ENCODE results near the gene GALNT12.

GALNT12 gene

DNA sequence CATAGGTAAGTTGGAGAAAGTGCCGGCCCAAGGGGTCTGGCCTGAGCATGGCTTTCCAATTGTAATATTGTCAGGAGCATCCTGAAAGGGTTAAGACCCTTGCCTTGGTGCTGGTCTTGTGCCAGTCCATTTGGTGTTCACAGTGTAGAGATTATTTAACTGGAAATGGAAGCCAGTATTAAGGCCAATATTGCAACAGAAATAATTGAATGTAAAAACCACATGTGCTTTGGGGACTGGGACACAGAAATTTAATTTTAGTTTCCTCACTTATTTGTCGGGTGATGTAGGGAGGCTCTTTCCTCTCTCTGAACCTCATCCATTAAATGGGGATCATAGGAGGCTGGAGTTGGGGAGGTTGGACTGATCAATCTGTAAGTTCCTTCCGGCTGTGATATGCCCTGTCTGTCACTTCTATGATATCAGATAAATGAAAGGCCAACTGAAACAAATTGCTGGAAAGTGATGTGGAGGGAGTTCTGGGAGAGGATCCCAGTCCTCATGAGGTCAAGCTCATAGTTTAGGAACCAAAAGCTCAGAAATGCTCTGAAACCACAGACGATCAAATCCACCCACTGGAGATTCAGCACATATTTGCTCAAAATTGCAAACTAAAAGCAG, 81.4 kb downstream of the GALNT12 start:
- peaks cover 8% of the 10 kb centered on the region; the same call in 1 of the 2 replicates for H3K4me1 ChIP-seq (ENCODE audit: control insufficient read depth, insufficient read depth, low read length)
- TF ChIP-seq KLF9 (tag by site-specific recombination; IDR thresholded peaks at IDR 0.05; ENCODE audit: low read depth) (no peak), ZNF629 (tag by site-specific recombination; IDR thresholded peaks at IDR 0.05) (no peak), ZNF510 (tag by site-specific recombination; IDR thresholded peaks at IDR 0.05; ENCODE audit: insufficient replicate concordance) (no peak), ZNF214 (tag by site-specific recombination; IDR thresholded peaks at IDR 0.05; ENCODE audit: borderline replicate concordance) (no peak), ZNF16 (tag by site-specific recombination; IDR thresholded peaks at IDR 0.05; ENCODE audit: low read depth) (no peak), ZNF19 (tag by site-specific recombination; IDR thresholded peaks at IDR 0.05; ENCODE audit: low read depth) (no peak), ZNF548 (tag by site-specific recombination; IDR thresholded peaks at IDR 0.05) (no peak), ZNF169 (tag by site-specific recombination; IDR thresholded peaks at IDR 0.05) (no peak), WT1 (tag by site-specific recombination; IDR thresholded peaks at IDR 0.05) (no peak), ZNF571 (tag by site-specific recombination; IDR thresholded peaks at IDR 0.05) (no peak)
- TF ChIP-seq, protein P1, sequence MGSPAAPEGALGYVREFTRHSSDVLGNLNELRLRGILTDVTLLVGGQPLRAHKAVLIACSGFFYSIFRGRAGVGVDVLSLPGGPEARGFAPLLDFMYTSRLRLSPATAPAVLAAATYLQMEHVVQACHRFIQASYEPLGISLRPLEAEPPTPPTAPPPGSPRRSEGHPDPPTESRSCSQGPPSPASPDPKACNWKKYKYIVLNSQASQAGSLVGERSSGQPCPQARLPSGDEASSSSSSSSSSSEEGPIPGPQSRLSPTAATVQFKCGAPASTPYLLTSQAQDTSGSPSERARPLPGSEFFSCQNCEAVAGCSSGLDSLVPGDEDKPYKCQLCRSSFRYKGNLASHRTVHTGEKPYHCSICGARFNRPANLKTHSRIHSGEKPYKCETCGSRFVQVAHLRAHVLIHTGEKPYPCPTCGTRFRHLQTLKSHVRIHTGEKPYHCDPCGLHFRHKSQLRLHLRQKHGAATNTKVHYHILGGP (tag by site-specific recombination; IDR thresholded peaks at IDR 0.05), result no peak
- no peaks in the 10 kb centered on the region for H3K9me3 ChIP-seq (ENCODE audit: control insufficient read depth, insufficient read depth, low read depth, low read length)
- H3K36me3 ChIP-seq (ENCODE audit: control insufficient read depth in 2 of 2, insufficient read depth in 1 of 2, low read length in 2 of 2), result no peaks in the 10 kb centered on the region
- CTCF ChIA-PET, result interaction anchor here (0.7 to 2.4 kb wide), 2 partner anchors 7 to 9 kb away, joined by 4 to 5 read pairs; no protein-coding TSS in a partner anchor
- no peak overlapping the region for H3K27ac ChIP-seq (ENCODE audit: extremely low read depth, low read depth, low read length)
- no peak overlapping the region for H3K4me3 ChIP-seq (ENCODE audit: low read depth, low read length)
- POLR2A ChIA-PET, result no interaction called here

DNA sequence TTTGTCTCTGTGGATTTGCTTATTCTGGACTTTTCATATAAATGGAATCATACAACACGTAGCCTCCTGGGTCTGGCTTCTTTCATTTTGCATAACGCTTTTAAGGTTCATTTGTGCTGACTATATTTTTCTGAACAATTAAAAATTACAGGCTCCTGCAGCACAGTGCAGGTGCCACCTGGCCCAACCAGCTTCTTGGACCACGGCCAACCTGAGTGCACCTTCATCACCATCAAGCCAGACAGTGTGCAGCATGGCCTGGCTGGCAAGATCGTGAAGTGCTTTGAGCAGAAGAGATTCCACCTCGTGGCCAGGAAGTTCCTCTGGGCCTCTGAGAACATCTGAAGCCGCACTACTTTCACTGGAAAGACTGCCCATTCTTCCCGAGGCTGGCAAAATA, 82.8 kb downstream of the GALNT12 start:
- H3K9me3 ChIP-seq (ENCODE audit: control insufficient read depth, insufficient read depth, low read depth, low read length), result no peaks in the 10 kb centered on the region
- H3K4me1 ChIP-seq (ENCODE audit: control insufficient read depth, insufficient read depth, low read length), result peaks cover 8% of the 10 kb centered on the region; the same call in 1 of the 2 replicates
- H3K27ac ChIP-seq (ENCODE audit: extremely low read depth, low read depth, low read length), result no peak overlapping the region
- ChIA-PET POLR2A (no interaction called here), CTCF (no interaction called here)
- TF ChIP-seq ZNF843 (tag by site-specific recombination; IDR thresholded peaks at IDR 0.05) (no peak), KLF8 (tag by site-specific recombination; IDR thresholded peaks at IDR 0.05) (no peak), ZNF768 (tag by site-specific recombination; IDR thresholded peaks at IDR 0.05) (no peak), ZNF184 (tag by site-specific recombination; IDR thresholded peaks at IDR 0.05) (no peak)
- TF ChIP-seq, protein P2, sequence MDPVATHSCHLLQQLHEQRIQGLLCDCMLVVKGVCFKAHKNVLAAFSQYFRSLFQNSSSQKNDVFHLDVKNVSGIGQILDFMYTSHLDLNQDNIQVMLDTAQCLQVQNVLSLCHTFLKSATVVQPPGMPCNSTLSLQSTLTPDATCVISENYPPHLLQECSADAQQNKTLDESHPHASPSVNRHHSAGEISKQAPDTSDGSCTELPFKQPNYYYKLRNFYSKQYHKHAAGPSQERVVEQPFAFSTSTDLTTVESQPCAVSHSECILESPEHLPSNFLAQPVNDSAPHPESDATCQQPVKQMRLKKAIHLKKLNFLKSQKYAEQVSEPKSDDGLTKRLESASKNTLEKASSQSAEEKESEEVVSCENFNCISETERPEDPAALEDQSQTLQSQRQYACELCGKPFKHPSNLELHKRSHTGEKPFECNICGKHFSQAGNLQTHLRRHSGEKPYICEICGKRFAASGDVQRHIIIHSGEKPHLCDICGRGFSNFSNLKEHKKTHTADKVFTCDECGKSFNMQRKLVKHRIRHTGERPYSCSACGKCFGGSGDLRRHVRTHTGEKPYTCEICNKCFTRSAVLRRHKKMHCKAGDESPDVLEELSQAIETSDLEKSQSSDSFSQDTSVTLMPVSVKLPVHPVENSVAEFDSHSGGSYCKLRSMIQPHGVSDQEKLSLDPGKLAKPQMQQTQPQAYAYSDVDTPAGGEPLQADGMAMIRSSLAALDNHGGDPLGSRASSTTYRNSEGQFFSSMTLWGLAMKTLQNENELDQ (tag by site-specific recombination; IDR thresholded peaks at IDR 0.05; ENCODE audit: low read depth), result no peak
- no peaks in the 10 kb centered on the region for H3K36me3 ChIP-seq (ENCODE audit: control insufficient read depth in 2 of 2, insufficient read depth in 1 of 2, low read length in 2 of 2)
- no peak overlapping the region for H3K4me3 ChIP-seq (ENCODE audit: low read depth, low read length)

DNA sequence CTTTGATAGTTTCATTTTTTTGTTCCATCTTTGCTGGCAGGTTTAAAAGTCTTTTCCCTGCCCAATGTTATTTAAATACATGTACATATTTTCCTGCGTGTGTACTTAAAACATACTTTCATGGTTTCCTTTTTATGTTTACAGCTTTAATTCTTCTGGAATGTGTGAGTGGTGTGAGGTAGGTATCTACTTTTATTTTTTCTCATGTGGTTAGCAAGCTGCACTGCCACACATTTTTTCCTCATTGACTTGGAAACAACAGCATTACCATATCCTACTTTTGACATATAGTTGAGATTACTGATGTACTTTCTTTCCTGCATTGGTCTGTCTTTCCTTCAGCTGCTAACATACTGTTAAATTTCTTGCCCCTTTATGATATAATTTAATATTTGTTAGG, 84.8 kb downstream of the GALNT12 start:
- Histone ChIP-seq H3K36me3 (ENCODE audit: control insufficient read depth in 2 of 2, insufficient read depth in 1 of 2, low read length in 2 of 2) (no peaks in the 10 kb centered on the region), H3K9me3 (ENCODE audit: control insufficient read depth, insufficient read depth, low read depth, low read length) (no peaks in the 10 kb centered on the region), H3K4me1 (ENCODE audit: control insufficient read depth, insufficient read depth, low read length) (0 out of 2 replicates have a peak, but pooled peaks cover 3% of the 10 kb centered on the region), H3K27ac (ENCODE audit: extremely low read depth, low read depth, low read length) (no peak overlapping the region), H3K4me3 (ENCODE audit: low read depth, low read length) (no peak overlapping the region)
- POLR2A ChIA-PET, result no interaction called here
- CTCF ChIA-PET, result interaction anchor here (0.7 to 1.5 kb wide), 3 partner anchors 14 to 249 kb away, joined by 3 to 5 read pairs (median 4); no protein-coding TSS in a partner anchor
- TF ChIP-seq ZNF37A (tag by site-specific recombination; IDR thresholded peaks at IDR 0.05), result no peak
- TF ChIP-seq, protein P3, sequence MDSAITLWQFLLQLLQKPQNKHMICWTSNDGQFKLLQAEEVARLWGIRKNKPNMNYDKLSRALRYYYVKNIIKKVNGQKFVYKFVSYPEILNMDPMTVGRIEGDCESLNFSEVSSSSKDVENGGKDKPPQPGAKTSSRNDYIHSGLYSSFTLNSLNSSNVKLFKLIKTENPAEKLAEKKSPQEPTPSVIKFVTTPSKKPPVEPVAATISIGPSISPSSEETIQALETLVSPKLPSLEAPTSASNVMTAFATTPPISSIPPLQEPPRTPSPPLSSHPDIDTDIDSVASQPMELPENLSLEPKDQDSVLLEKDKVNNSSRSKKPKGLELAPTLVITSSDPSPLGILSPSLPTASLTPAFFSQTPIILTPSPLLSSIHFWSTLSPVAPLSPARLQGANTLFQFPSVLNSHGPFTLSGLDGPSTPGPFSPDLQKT (IDR thresholded peaks at IDR 0.05; ENCODE audit: borderline replicate concordance, low read depth, low read length), result no peak
- no peak for TF ChIP-seq ZNF701 (tag by site-specific recombination; IDR thresholded peaks at IDR 0.05)
- TF ChIP-seq ZNF530 (tag by site-specific recombination; IDR thresholded peaks at IDR 0.05; ENCODE audit: low read depth), result no peak
- no peak for TF ChIP-seq MZF1 (tag by site-specific recombination; IDR thresholded peaks at IDR 0.05; ENCODE audit: borderline replicate concordance)
- TF ChIP-seq ZFP37 (tag by site-specific recombination; IDR thresholded peaks at IDR 0.05), result no peak
- TF ChIP-seq ZNF114 (tag by site-specific recombination; IDR thresholded peaks at IDR 0.05), result no peak
- TF ChIP-seq, protein P4, sequence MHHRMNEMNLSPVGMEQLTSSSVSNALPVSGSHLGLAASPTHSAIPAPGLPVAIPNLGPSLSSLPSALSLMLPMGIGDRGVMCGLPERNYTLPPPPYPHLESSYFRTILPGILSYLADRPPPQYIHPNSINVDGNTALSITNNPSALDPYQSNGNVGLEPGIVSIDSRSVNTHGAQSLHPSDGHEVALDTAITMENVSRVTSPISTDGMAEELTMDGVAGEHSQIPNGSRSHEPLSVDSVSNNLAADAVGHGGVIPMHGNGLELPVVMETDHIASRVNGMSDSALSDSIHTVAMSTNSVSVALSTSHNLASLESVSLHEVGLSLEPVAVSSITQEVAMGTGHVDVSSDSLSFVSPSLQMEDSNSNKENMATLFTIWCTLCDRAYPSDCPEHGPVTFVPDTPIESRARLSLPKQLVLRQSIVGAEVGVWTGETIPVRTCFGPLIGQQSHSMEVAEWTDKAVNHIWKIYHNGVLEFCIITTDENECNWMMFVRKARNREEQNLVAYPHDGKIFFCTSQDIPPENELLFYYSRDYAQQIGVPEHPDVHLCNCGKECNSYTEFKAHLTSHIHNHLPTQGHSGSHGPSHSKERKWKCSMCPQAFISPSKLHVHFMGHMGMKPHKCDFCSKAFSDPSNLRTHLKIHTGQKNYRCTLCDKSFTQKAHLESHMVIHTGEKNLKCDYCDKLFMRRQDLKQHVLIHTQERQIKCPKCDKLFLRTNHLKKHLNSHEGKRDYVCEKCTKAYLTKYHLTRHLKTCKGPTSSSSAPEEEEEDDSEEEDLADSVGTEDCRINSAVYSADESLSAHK (tag by site-specific recombination; IDR thresholded peaks at IDR 0.05), result no peak

Data from HEK293 (cell line).